ENCODE results near the gene VPS4B.
"Not testable (repeated sequence)": the region's sequence is repeated elsewhere in the genome, so short reads cannot be mapped to it uniquely, and the experiment has no call there.

Gene VPS4B

DNA sequence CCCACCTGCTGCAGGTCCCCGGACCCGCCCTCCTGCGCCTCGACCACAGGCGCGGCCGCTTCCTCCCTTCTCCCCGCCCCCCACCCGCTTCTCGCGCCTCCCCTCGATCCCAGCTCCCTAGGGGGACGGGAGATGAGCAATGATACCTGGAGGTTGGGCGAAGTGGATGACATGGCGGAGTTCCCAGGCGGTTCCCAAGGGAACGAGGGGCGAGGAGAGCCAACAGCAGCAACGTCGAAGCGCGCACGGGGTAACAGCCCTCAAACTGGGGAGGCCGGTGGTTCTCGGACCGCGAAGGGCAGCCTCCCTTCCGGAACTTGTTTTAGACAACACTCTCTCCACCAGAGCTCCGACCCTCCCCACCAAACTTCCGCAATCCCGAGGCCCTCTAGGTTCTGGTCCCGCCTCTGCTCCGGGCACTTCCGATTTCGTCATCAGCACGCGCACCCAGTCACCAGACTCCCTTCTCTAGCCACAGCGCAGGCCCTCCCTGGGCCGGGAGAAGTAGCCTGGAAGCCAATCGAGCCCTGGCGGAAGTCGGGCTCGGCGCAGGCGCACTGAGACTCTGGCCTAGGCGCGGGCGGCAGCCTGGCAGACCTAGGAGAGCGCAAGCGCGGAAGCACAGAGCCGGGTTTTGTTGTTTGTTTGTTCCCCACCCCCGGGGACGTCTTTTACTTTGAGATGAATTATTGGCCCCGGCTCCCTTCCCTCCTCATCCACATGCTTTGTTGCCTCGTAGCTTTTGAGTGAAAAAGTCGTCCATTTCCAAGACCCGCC lies at the start of gene VPS4B:
VPS4B (minus strand) TSS at position 390 of the 777 bp plus-strand sequence; CDS start at position 173, 217 bp downstream.
- DNase-seq (ENCODE audit: low spot score), result peak; percentile 99

GRCh38 chr18:63470751-63471150 lies 48.5 kb upstream of the VPS4B start:
- DNase-seq (ENCODE audit: low spot score), result no peak

- no peak for DNase-seq (ENCODE audit: low spot score)
Measured at GRCh38 chr18:63468575-63468974, 46.3 kb upstream of the VPS4B start.

- DNase-seq (ENCODE audit: low spot score), result no peak
Measured at GRCh38 chr18:63467699-63468098, 45.4 kb upstream of the VPS4B start.

GRCh38 chr18:63465059-63465458 lies 42.8 kb upstream of the VPS4B start:
- no peak for DNase-seq (ENCODE audit: low spot score)

GRCh38 chr18:63464434-63464833 lies 42.2 kb upstream of the VPS4B start:
- no peak for DNase-seq (ENCODE audit: low spot score)

DNA sequence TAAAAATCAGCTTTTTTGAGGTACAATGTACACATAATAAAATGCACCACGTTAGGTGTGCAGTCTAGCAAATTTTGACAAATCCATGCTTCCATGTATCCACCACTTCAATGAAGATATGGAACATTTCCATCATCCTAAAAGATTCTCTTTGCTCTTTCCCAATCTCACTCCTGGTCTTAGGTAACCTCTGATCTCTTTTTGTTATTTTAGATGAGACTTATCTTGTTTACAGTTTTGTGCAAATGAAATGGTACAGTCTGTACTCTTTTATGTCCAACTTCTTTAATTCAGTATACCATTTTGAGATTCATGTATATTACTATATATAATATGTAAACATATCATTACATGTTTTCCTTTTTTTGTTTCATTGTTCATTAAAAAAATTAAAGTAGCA lies 38.1 kb upstream of the VPS4B start:
- DNase-seq (ENCODE audit: low spot score), result no peak

- no peak for DNase-seq (ENCODE audit: low spot score)
Measured at GRCh38 chr18:63457977-63458376, 35.7 kb upstream of the VPS4B start.

GRCh38 chr18:63454497-63454896 lies 32.2 kb upstream of the VPS4B start:
- DNase-seq (ENCODE audit: low spot score), result no peak

DNA sequence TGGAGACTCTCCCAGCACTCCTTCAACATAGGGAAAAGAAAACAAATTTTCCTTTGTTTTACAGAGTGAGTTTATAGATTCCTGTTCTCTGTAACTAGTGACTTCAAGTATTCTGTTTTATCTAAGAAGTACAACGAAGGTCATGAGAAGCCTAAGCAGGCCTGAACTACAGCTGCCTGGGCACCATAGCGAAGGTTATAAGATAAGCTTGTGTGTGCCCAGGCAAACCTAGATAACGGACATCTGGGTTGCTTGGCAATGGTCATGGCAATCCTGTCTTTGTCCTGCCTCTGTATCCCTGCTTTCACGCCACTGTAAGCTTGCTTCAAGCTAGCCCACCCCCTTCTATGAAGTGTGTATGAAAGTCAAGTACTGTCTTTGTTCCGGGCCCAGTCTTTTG lies 30.5 kb upstream of the VPS4B start:
- not testable (repeated sequence) for DNase-seq (ENCODE audit: low spot score)

GRCh38 chr18:63451799-63452660 lies 29.8 kb upstream of the VPS4B start:
- no peak for DNase-seq (ENCODE audit: low spot score)

DNA sequence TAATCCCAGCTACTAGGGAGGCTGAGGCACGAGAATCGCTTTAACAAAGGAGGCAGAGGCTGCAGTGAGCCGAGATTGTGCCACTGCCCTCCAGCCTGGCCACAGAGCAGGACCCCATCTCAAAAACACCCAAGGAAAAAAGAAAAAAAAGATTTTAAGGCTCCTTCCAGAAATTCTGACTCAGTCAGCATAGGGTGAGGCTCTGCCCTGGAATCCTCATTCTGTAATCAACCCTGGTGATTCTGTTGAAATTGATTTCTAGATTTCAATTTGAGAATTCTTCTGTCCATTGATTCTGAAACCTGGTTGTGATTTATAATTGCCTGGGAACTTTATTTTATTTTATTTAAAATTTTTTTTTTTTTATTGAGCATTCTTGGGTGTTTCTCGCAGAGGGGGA lies 27.1 kb upstream of the VPS4B start:
- no peak for DNase-seq (ENCODE audit: low spot score)

- no peak for DNase-seq (ENCODE audit: low spot score)
Measured at GRCh38 chr18:63447066-63447465, 24.8 kb upstream of the VPS4B start.

- DNase-seq (ENCODE audit: low spot score), result no peak
Measured at GRCh38 chr18:63446266-63446665, 24.0 kb upstream of the VPS4B start.

- no peak for DNase-seq (ENCODE audit: low spot score)
Measured at GRCh38 chr18:63445037-63445436, 22.8 kb upstream of the VPS4B start.

DNA sequence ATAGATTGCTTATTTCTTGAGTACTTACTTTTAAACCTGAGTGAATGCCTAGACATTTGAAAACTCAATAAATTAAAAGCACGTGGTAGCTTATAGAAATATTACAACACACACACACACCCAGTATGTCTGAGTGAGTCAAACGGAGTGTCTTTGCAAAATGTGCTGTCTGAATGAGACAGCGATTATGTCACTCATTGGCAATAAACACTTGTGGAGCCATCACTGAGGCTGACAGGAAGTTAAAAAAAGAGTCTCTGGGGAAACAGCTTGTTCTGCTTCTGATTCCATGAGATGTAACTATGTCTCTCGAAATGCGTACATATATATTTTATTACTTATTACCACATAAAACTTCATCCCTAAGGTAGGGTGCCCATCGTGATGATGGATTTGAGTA lies 22.3 kb upstream of the VPS4B start:
- no peak for DNase-seq (ENCODE audit: low spot score)

GRCh38 chr18:63443829-63444228 lies 21.6 kb upstream of the VPS4B start:
- no peak for DNase-seq (ENCODE audit: low spot score)

DNA sequence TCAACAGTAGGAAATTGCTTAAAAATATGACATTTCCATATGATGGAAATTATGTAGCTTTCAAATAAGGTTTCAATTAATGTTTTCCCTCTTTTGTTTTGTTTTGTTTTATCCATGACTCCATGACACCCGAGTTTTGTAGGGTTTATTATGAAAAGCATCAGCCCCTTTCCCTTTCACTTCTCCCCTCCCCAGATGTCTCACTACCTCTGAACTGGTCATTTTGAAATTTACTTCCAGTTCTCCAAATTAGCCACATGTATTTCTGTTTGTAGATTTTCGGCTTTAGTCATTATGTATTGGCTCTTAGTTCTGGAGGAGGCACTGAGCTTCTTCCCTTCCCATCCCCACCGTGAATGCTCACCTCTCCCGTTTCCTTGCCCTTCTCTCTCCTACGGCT lies 18.6 kb upstream of the VPS4B start:
- no peak for DNase-seq (ENCODE audit: low spot score)

DNA sequence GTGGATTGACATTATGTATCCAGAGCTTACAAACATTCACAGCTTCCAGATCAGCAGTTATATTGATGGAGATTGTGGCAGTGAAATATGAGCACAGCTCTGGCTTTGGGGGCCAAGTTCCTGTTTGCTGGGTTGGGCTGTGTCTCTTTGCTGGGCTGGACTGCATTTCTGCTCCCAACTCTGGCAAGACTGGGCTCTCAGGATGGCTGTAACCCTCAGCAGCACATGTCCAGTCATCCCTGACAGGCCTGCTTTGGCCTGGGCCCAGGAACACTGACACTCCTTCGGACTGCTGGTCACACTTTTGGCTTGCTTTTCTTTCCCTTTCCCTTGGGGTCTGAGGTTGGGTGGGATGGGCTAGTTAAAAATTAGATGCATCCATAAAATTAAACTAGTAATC lies 17.9 kb upstream of the VPS4B start:
- no peak for DNase-seq (ENCODE audit: low spot score)

DNA sequence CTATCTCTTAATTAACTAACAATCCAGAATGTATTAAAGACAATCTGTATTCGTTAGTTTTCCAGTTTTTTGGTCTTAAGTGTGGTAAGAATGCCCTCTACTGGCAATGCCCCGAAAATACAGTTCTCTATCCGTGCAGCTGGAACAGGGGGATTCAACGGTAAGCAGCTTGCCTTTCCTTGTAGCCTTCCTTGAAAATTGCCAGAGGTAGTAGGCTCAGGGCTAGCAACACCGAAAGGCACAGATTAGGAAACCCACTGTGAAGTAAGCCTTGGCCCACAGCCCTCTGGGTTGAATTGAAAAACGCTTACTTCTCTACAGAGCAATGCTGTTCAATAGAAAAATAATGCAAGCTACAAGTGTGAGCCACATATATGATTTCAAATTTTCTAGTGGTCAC lies 17.1 kb upstream of the VPS4B start:
- DNase-seq (ENCODE audit: low spot score), result peak; percentile 80

- peak; percentile 27 for DNase-seq (ENCODE audit: low spot score)
Measured at GRCh38 chr18:63438181-63438580, 15.9 kb upstream of the VPS4B start.

GRCh38 chr18:63433334-63433866 lies 11.1 kb upstream of the VPS4B start:
- DNase-seq (ENCODE audit: low spot score), result no peak

GRCh38 chr18:63431180-63431579 lies 8.9 kb upstream of the VPS4B start:
- no peak for DNase-seq (ENCODE audit: low spot score)

Measured in cerebellar cortex (tissue), 1 donor.